NCI-H2227 treated with DMSO at 0.1 percent for 48 hours (cell line): ENCODE data around the gene PCDHGB3.
"Not testable (repeated sequence)": the region's sequence is repeated elsewhere in the genome, so short reads cannot be mapped to it uniquely, and the experiment has no call there.

ENCODE experiments used
- DNase-seq: peaks from one replicate; lab custom pipeline; 2025; lab: John Stamatoyannopoulos, UW

PCDHGB3 gene

DNA sequence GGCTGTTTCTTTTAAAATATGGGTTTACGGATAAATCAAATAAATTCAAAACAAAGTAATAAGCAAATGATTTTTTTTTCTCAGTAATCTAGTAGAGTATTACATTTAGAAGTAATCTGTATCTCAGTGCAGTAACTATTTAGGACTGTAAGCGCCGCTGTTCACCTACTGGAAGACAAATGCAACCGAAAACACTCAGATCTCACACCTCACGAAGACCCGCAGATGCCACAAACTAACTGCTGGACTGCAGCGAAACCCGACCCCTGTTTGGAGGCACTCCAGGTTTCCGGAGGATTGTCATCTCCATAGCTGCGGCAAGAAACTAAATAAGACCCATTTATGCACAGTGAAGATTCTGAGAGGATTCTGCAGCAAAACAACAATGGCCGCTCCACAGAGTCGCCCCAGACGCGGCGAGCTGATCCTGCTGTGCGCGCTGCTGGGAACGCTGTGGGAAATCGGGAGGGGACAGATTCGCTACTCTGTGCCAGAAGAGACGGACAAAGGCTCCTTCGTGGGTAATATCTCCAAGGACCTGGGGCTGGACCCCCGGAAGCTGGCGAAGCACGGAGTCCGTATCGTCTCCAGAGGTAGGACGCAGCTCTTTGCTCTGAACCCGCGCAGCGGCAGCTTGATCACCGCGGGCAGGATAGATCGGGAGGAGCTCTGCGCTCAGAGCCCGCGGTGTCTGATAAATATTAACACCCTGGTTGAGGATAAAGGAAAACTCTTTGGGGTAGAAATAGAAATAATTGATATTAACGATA, 22.6 kb downstream of the PCDHGB3 start, which contains the start of gene PCDHGA8:
Gene PCDHGA8 (plus strand): TSS at position 205 of the 770 bp plus-strand sequence. CDS start 181 bp downstream, at position 386.
- DNase-seq, result no peak

GRCh38 chr5:141393267-141393666, 23.2 kb downstream of the PCDHGB3 start:
- DNase-seq, result no peak

DNA sequence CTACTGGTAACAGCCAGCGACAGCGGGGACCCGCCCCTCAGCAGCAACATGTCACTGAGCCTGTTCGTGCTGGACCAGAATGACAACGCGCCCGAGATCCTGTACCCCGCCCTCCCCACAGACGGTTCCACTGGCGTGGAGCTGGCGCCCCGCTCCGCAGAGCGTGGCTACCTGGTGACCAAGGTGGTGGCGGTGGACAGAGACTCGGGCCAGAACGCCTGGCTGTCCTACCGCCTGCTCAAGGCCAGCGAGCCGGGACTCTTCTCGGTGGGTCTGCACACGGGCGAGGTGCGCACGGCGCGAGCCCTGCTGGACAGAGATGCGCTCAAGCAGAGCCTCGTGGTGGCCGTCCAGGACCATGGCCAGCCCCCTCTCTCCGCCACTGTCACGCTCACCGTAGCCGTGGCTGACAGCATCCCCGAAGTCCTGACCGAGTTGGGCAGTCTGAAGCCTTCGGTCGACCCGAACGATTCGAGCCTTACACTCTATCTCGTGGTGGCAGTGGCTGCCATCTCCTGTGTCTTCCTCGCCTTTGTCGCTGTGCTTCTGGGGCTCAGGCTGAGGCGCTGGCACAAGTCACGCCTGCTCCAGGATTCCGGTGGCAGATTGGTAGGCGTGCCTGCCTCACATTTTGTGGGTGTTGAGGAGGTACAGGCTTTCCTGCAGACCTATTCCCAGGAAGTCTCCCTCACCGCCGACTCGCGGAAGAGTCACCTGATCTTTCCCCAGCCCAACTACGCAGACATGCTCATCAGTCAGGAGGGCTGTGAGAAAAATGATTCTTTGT, 24.6 kb downstream of the PCDHGB3 start:
- not testable (repeated sequence) for DNase-seq

GRCh38 chr5:141397756-141398551, 27.9 kb downstream of the PCDHGB3 start, which contains the start of gene PCDHGB5:
Gene PCDHGB5, plus strand, starts transcription at chr5:141397947. Its CDS starts 181 bp downstream, at chr5:141398128.
- not testable (repeated sequence) for DNase-seq

DNA sequence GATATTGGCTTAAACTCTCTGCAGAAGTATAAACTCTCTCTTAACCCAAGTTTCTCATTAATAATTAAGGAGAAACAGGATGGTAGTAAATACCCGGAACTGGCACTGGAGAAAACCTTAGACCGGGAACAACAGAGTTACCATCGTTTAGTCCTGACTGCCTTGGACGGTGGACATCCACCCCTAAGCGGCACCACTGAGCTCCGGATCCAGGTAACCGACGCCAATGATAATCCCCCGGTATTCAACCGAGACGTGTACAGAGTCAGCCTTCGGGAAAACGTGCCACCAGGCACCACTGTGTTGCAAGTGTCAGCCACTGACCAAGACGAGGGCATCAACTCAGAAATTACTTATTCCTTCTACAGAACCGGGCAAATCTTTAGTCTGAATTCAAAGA, 28.6 kb downstream of the PCDHGB3 start:
- DNase-seq, result no peak

- no peak for DNase-seq
Observed at GRCh38 chr5:141399555-141400258, 29.7 kb downstream of the PCDHGB3 start.

DNA sequence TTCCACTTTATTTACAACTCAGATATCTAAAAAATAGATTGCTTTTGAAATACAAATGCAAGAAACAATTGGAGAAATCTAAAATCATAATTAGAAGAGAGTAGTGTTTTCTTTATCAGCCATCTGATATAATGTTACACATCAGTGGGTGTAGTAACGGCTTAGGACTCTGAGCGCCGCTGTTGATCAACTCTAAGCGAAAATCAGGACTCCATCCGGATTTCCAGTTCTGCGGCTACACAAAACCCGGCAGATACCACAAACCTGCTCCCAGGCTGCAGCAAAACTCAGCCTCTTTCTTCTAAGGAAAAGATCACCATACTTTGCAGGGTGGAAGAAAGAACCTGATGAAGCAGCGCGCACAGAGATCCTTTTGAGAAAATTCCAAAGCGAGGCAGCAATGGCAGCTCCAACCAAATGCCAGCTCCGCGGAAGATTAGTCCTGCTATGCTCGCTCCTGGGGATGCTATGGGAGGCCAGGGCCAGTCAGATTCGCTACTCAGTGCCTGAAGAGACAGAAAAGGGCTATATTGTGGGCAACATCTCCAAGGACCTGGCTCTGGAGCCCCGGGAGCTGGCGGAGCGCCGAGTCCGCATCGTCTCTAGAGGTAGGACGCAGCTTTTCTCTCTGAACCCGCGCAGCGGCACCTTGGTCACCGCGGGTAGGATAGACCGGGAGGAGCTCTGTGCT, 32.7 kb downstream of the PCDHGB3 start, which contains the start of gene PCDHGA9:
Gene PCDHGA9 (plus strand): TSS at position 226 of the 691 bp plus-strand sequence. CDS start 175 bp downstream, at position 401.
- no peak for DNase-seq

DNA sequence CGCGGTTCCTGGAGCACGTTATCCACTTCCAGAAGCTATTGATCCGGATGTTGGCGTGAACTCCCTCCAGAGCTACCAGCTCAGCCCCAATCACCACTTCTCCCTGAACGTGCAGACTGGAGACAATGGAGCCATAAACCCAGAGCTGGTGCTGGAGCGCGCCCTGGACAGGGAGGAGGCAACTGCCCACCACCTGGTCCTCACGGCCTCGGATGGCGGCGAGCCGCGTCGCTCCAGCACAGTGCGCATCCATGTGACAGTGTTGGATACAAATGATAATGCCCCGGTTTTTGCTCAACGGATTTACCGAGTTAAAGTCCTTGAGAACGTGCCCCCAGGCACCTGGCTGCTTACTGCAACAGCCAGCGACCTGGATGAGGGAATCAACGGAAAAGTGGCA, 33.3 kb downstream of the PCDHGB3 start:
- no peak for DNase-seq

DNA sequence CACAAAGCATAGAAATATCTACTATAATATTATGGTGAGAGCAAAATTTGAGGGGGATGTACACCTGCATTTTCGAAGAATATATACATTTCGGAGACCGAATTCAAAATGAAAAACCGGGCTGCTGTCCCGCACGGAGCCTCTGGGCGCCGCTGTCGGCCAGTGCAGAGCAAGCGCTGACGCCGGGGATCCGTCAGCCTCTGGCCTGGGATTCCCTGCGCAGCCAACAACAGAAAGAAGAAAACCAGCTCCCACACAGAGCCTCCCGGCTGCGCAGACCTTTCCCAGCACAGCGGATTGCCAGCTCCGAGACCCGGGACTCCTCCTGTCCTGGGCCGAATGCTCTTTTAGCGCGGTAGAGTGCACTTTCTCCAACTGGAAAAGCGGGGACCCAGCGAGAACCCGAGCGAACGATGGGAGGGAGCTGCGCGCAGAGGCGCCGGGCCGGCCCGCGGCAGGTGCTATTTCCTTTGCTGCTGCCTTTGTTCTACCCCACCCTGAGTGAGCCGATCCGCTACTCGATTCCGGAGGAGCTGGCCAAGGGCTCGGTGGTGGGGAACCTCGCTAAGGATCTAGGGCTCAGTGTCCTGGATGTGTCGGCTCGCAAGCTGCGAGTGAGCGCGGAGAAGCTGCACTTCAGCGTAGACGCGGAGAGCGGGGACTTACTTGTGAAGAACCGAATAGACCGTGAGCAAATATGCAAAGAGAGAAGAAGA, 37.9 kb downstream of the PCDHGB3 start, which contains the start of gene PCDHGB6:
Gene PCDHGB6 (plus strand): TSS at position 232 of the 716 bp plus-strand sequence. CDS start 182 bp downstream, at position 414.
- not testable (repeated sequence) for DNase-seq

- DNase-seq, result no peak
Observed at GRCh38 chr5:141409598-141410306, 39.7 kb downstream of the PCDHGB3 start.

DNA sequence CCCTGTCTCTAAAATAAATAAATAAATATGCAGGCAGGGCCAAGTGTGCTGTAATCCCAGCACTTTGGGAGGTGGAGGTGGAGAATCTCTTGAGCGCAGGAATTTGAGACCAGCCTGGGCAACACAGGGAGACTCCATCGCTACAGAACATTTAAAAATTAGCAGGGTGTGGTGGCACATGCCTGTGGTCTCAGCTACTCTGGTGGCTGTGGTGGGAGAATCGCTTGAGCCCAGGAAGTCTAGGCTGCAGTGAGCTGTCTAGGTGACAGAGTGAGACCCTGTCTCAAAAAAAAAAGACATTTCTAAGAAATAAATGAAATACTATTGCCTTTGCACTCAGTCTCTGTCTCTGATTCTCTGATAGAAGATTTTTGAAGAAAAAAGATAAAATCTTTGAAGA, 41.5 kb downstream of the PCDHGB3 start:
- DNase-seq, result no peak

GRCh38 chr5:141412854-141413539, 43.0 kb downstream of the PCDHGB3 start, which contains the start of gene PCDHGA10:
Gene PCDHGA10, plus strand, starts transcription at chr5:141412987. Its CDS starts 189 bp downstream, at chr5:141413176.
- DNase-seq, result no peak

- DNase-seq, result no peak
Observed at GRCh38 chr5:141413540-141414069, 43.6 kb downstream of the PCDHGB3 start.

- not testable (repeated sequence) for DNase-seq
Observed at GRCh38 chr5:141414548-141415274, 44.7 kb downstream of the PCDHGB3 start.

GRCh38 chr5:141415275-141415618, 45.2 kb downstream of the PCDHGB3 start:
- not testable (repeated sequence) for DNase-seq

GRCh38 chr5:141417494-141418172, 47.6 kb downstream of the PCDHGB3 start, which contains the start of gene PCDHGB7:
Gene PCDHGB7, plus strand, starts transcription at chr5:141417677. Its CDS starts 183 bp downstream, at chr5:141417860.
- not testable (repeated sequence) for DNase-seq
